ENCODE measurements around the gene TMEM132C. TPM values are rescaled to one million over a fixed set of nuclear protein-coding genes. Genes with fewer than 3 reads are reported as not detected.

Gene TMEM132C
- total and polyA plus RNA-seq, 2 of the 8 experiments (the other 6 are each of a cell fraction or from before 2014, with no cell fraction given) = 0.23 to 0.76 TPM

GRCh38 chr12:128639089-128639488 is 372.1 kb downstream of the TMEM132C start:
- Histone ChIP-seq H3K14ac (ENCODE audit: insufficient read length) (no peak overlapping the region), H2AFZ (ENCODE audit: low read length) (no peak overlapping the region), H2BK5ac (ENCODE audit: low read depth, low read length) (no peak overlapping the region), H4K8ac (ENCODE audit: extremely low read depth, insufficient read depth, low read length) (no peak overlapping the region), H3K18ac (ENCODE audit: extremely low read depth, low read length) (no peak overlapping the region), H3K27me3 (replicated peaks in 1 of 4; ENCODE audit: control insufficient read depth in 3 of 4, extremely low read depth in 1 of 4, insufficient read depth in 3 of 4, low read length in 3 of 4) (no peaks in the 10 kb centered on the region), H3K23ac (ENCODE audit: insufficient read length) (no peak overlapping the region), H4K91ac (replicated peaks; ENCODE audit: insufficient read length, low read length) (no peak overlapping the region), H3K4me1 (replicated peaks in 1 of 4; ENCODE audit: control insufficient read depth in 3 of 4, insufficient read depth in 4 of 4, low read length in 3 of 4) (0 out of 7 replicates have a peak, but pooled peaks cover 0 to 2% (median 0%) of the 10 kb centered on the region in 4 experiments), H4K20me1 (replicated peaks in 1 of 2; ENCODE audit: control insufficient read depth in 1 of 2, insufficient read depth in 2 of 2, low read length in 2 of 2) (peaks cover 0 to 5% of the 10 kb centered on the region in 2 experiments), H3K4ac (replicated peaks; ENCODE audit: insufficient read length, low read depth, low read length) (no peak overlapping the region), H3K4me2 (ENCODE audit: insufficient read depth in 1 of 2, low read depth in 2 of 2, low read length in 2 of 2) (no peak overlapping the region), H3K56ac (replicated peaks; ENCODE audit: insufficient read length, low read depth, low read length) (peak overlapping the region; percentile 82), H3K9ac (replicated peaks in 1 of 4; ENCODE audit: extremely low read depth in 1 of 4, low read depth in 3 of 4, low read length in 3 of 4) (no peak overlapping the region), H2BK120ac (replicated peaks; ENCODE audit: low read depth, low read length) (no peak overlapping the region), H4K5ac (ENCODE audit: insufficient read length, low read depth, low read length) (no peak overlapping the region), H3K79me2 (ENCODE audit: control insufficient read depth in 1 of 2, insufficient read depth in 2 of 2, low read length in 2 of 2) (no peaks in the 10 kb centered on the region), H2BK12ac (ENCODE audit: low read depth, low read length) (no peak overlapping the region), H3K27ac (ENCODE audit: low read depth, low read length) (no peak overlapping the region), H2AK5ac (ENCODE audit: low read depth, low read length) (no peak overlapping the region), H3K23me2 (ENCODE audit: low read depth, low read length) (peaks cover 7% of the 10 kb centered on the region; the same call in 1 of the 2 replicates), H2BK15ac (ENCODE audit: low read length) (no peak overlapping the region), H3K4me3 (ENCODE audit: extremely low read depth in 1 of 4, insufficient read depth in 2 of 4, low read depth in 3 of 4, low read length in 4 of 4) (no peak overlapping the region), H3K79me1 (ENCODE audit: low read depth, low read length) (no peaks in the 10 kb centered on the region), H2BK20ac (ENCODE audit: low read length) (no peak overlapping the region), H3K9me3 (ENCODE audit: insufficient read depth in 2 of 2, low read depth in 1 of 2, low read length in 1 of 2) (0 out of 4 replicates have a peak, but pooled peaks cover 0 to 2% of the 10 kb centered on the region in 2 experiments), H3K36me3 (ENCODE audit: control insufficient read depth in 2 of 4, insufficient read depth in 4 of 4, low read length in 3 of 4) (no peaks in the 10 kb centered on the region)
- DNase-seq (ENCODE audit: low read depth in 1 of 2, low spot score in 2 of 2) (no peak), FAIRE-seq (no peak)
- TF ChIP-seq CHD2 (IDR thresholded peaks at IDR 0.05; ENCODE audit: low read length) = no peak
- no peak for TF ChIP-seq KDM1A (IDR thresholded peaks at IDR 0.05; ENCODE audit: borderline replicate concordance, low read length)
- TF ChIP-seq SP2 (IDR thresholded peaks at IDR 0.05; ENCODE audit: low read length) = no peak
- no peak for TF ChIP-seq NANOG (IDR thresholded peaks at IDR 0.05; ENCODE audit: insufficient read depth, low read depth, low read length, poor library complexity, severe bottlenecking)
- no peak for TF ChIP-seq HDAC2 (IDR thresholded peaks at IDR 0.05; ENCODE audit: borderline replicate concordance in 1 of 2, low read depth in 2 of 2, low read length in 2 of 2)
- TF ChIP-seq CBX8 (IDR thresholded peaks at IDR 0.05; ENCODE audit: borderline replicate concordance, low read depth, low read length) = no peak
- no peak for TF ChIP-seq SAP30 (IDR thresholded peaks at IDR 0.05; ENCODE audit: insufficient read depth, insufficient replicate concordance, low read length)
- ChIA-PET POLR2A (ENCODE audit: partially characterized antibody) (no interaction called here), CTCF (ENCODE audit: partially characterized antibody) (no interaction called here)
